ENCODE measurements around the gene FMNL1.
A peak's percentile ranks its signal among the peaks of the same experiment; 100 is the strongest.

FMNL1 gene

GRCh38 chr17:45273551-45273957 is 51.9 kb downstream of the FMNL1 start:
- H3K4me3 ChIP-seq (replicated peaks; ENCODE audit: insufficient read depth, low read length) = no peak overlapping the region
- DNase-seq (ENCODE audit: low read depth in 1 of 2, low spot score in 1 of 2) = no peak
- no peak overlapping the region for H3K27ac ChIP-seq (replicated peaks)
- no peak for TF ChIP-seq POLR2AphosphoS5 (IDR thresholded peaks at IDR 0.05; ENCODE audit: low read depth)
- no peaks in the 10 kb centered on the region for H3K27me3 ChIP-seq (ENCODE audit: insufficient read depth, poor library complexity, severe bottlenecking)

GRCh38 chr17:45274033-45274432 is 52.3 kb downstream of the FMNL1 start:
- no peak overlapping the region for H3K27ac ChIP-seq (replicated peaks)
- H3K4me3 ChIP-seq (replicated peaks; ENCODE audit: insufficient read depth, low read length) = no peak overlapping the region
- DNase-seq (ENCODE audit: low read depth in 1 of 2, low spot score in 1 of 2) = no peak
- TF ChIP-seq REST (IDR thresholded peaks at IDR 0.05; ENCODE audit: insufficient replicate concordance, low read depth) = no peak
- no peaks in the 10 kb centered on the region for H3K27me3 ChIP-seq (ENCODE audit: insufficient read depth, poor library complexity, severe bottlenecking)

GRCh38 chr17:45276031-45276430 is 54.3 kb downstream of the FMNL1 start:
- no peak overlapping the region for H3K27ac ChIP-seq (replicated peaks)
- TF ChIP-seq SPI1 (IDR thresholded peaks at IDR 0.05; ENCODE audit: borderline replicate concordance, low read depth) (no peak), CTCF (IDR thresholded peaks at IDR 0.05; ENCODE audit: insufficient read depth, low read length) (no peak), POLR2AphosphoS5 (IDR thresholded peaks at IDR 0.05; ENCODE audit: low read depth) (no peak), GABPA (IDR thresholded peaks at IDR 0.05; ENCODE audit: low read depth) (no peak), REST (IDR thresholded peaks at IDR 0.05; ENCODE audit: insufficient replicate concordance, low read depth) (no peak)

GRCh38 chr17:45277216-45277849 is 55.6 kb downstream of the FMNL1 start:
- Histone ChIP-seq H3K4me3 (replicated peaks; ENCODE audit: insufficient read depth, low read length) (no peak overlapping the region), H3K27me3 (ENCODE audit: insufficient read depth, poor library complexity, severe bottlenecking) (no peaks in the 10 kb centered on the region), H3K27ac (replicated peaks) (no peak overlapping the region)
- DNase-seq (ENCODE audit: low read depth in 1 of 2, low spot score in 1 of 2) = peak; percentile 76 to 90
- TF ChIP-seq SPI1 (IDR thresholded peaks at IDR 0.05; ENCODE audit: borderline replicate concordance, low read depth) (no peak), CTCF (IDR thresholded peaks at IDR 0.05; ENCODE audit: insufficient read depth, low read length) (peak; percentile 78)

More at GRCh38 chr17:45276031-45276430, 54.3 kb downstream of the FMNL1 start:
- H3K4me3 ChIP-seq (replicated peaks; ENCODE audit: insufficient read depth, low read length) = no peak overlapping the region
- no peaks in the 10 kb centered on the region for H3K27me3 ChIP-seq (ENCODE audit: insufficient read depth, poor library complexity, severe bottlenecking)
- DNase-seq (ENCODE audit: low read depth in 1 of 2, low spot score in 1 of 2) = no peak

- no peak for DNase-seq (ENCODE audit: low read depth in 1 of 2, low spot score in 1 of 2)
- Histone ChIP-seq H3K4me3 (replicated peaks; ENCODE audit: insufficient read depth, low read length) (no peak overlapping the region), H3K27me3 (ENCODE audit: insufficient read depth, poor library complexity, severe bottlenecking) (no peaks in the 10 kb centered on the region), H3K27ac (replicated peaks) (no peak overlapping the region)
- no peak for TF ChIP-seq SPI1 (IDR thresholded peaks at IDR 0.05; ENCODE audit: borderline replicate concordance, low read depth)
- TF ChIP-seq REST (IDR thresholded peaks at IDR 0.05; ENCODE audit: insufficient replicate concordance, low read depth) = no peak
- no peak for TF ChIP-seq CTCF (IDR thresholded peaks at IDR 0.05; ENCODE audit: insufficient read depth, low read length)
- TF ChIP-seq POLR2AphosphoS5 (IDR thresholded peaks at IDR 0.05; ENCODE audit: low read depth) = no peak
- TF ChIP-seq GABPA (IDR thresholded peaks at IDR 0.05; ENCODE audit: low read depth) = no peak
Observed at GRCh38 chr17:45277992-45278391, 56.3 kb downstream of the FMNL1 start.

All from HL-60 (cell line).